Activated CD4-positive, alpha-beta T cell treated with anti-CD3 and anti-CD28 coated beads, Interleukin-2, Interleukin-4, amounts not matched to agents 100 ng/mL and 50 ng/mL, durations not matched to agents 16 hours and 8 hours (primary cell): ENCODE measurements around the gene TPGS1.
"Not testable (repeated sequence)": the region's sequence is repeated elsewhere in the genome, so short reads cannot be mapped to it uniquely, and the experiment has no call there.

Experiments used
- DNase-seq: peaks from one replicate; pipeline ENCODE4 v3.0.0-alpha.2; 2020; ENCODE audit warnings: low spot score

TPGS1 gene

DNA sequence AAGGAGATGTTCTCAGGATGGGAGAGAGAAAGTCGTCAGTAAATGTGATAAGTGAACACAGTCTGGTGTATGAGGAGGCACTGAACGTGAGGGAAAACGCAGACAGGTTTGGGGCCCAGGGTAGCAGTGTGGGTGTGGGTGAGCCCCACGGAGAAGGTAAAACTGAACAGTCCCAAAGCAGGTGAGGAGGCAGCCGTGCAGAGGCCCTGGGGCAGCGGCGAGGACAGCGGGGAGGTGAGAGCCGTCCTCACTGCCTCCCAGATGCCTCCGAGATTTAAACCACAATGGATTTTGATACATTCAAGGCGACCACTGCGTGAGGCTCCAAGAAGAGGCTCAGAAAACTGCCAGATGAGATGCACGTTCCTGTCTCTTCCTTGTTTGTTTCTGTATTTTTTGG lies 31.9 kb upstream of the TPGS1 start:
- DNase-seq: no peak

GRCh38 chr19:478236-478903 lies 28.9 kb upstream of the TPGS1 start:
- DNase-seq: no peak

GRCh38 chr19:478976-479375 lies 28.3 kb upstream of the TPGS1 start:
- DNase-seq: no peak

DNA sequence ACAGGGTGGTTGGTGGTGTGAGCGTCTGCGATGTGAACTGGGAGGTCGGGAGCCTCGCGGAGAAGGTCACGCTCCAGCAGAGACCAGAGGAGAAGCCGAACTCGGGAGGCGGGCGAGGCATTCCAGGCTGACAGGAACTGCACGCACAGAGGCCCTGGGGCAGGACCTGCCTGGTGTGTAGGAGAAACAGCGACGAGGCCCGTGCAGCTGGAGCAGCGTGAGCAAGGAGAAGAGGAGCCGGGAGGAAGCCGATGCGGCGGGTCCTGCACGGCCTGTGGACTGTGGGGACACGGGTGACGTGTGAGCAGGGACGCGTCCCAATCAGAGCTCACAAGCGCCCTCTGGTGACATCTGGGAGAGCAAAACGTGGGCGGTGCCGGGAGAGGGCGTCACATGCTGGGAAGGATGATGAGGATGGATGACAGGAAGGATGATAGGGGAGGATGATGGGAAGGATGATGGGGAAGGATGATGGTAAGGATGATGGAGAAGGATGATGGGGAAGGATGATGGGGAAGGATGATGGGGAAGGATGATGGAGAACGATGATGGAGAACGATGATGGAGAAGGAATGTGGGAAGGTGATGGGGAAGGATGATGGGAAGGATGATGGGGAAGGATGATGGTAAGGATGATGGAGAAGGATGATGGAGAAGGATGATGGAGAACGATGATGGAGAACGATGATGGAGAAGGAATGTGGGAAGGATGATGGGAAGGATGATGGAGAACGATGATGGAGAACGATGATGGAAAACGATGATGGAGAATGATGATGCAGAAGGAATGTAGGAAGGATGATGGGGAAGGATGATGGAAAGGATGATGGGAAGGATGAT lies 27.1 kb upstream of the TPGS1 start:
- no peak for DNase-seq

GRCh38 chr19:481100-481499 lies 26.2 kb upstream of the TPGS1 start:
- DNase-seq: not testable (repeated sequence)

GRCh38 chr19:482186-483041 lies 24.9 kb upstream of the TPGS1 start:
- no peak for DNase-seq

DNA sequence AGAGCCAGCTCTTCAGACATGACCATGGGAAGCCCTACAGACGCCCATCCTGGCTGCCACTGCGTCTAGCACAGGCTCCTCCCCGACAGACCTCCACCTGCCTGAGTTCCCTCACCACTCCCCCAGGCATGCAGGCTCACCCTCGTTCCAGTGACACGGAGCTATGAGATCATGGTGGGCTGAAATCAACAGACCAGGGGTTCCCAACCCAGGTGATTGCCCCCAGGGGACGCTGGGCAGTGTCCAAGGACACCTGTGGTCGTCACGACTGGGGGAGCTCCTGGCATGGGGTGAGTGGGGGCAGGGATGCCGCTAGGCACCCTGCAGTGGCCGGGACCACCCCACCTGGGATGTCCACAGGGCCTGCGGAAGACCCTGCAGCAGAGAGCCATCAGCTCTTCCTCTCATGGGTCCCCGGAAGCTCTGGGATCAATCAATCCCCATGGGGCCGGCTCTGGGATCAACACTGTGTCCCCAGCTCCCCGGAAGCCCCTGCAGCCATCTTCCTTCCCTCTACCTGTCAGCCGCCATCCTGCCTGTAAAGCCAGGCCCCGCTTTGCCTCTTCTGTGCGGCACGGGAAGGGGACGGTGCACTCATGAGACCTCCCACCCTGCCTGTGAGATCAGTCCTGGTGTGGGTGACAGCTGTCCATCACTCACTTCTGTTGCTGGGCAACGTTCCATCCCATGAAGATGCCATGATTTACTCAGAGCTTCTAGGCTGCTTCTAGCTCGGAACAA lies 23.8 kb upstream of the TPGS1 start:
- no peak for DNase-seq

- DNase-seq: no peak
These were observed 22.8 kb upstream of the TPGS1 start for GRCh38 chr19:484494-484893.

- no peak for DNase-seq
These were observed 22.2 kb upstream of the TPGS1 start for GRCh38 chr19:485077-485476.

DNA sequence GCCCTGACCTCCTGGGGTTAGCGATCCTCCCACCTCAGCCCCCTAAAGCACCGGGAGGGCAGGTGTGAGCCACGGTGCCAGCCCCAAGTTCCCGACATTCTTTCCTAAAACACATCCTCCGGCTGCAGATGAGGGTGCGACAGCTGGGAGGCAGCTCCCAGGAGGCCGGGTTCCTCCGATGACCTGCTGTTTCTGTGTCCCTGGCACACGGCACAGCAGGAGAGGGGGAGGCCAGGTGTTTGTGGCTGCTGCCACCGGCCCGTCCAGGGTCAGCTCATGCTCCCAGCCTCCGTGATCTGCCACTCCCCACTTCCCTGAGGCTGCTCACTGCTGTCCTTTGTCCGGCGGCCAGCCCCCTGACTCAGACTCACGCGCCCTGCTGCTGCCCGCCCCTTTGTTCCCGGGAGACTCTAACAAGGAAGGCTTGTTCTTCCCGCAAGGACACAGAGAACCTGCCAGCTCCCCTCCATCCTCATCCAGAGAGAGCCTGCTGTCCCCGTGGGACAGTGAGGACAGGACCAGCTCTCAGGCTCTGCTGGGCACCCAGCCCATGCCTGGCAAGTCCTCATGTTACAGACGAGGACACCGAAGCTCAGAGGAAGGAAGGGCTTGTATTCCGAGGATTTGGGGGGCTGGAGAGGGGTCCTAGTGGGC lies 21.6 kb upstream of the TPGS1 start:
- DNase-seq: no peak

DNA sequence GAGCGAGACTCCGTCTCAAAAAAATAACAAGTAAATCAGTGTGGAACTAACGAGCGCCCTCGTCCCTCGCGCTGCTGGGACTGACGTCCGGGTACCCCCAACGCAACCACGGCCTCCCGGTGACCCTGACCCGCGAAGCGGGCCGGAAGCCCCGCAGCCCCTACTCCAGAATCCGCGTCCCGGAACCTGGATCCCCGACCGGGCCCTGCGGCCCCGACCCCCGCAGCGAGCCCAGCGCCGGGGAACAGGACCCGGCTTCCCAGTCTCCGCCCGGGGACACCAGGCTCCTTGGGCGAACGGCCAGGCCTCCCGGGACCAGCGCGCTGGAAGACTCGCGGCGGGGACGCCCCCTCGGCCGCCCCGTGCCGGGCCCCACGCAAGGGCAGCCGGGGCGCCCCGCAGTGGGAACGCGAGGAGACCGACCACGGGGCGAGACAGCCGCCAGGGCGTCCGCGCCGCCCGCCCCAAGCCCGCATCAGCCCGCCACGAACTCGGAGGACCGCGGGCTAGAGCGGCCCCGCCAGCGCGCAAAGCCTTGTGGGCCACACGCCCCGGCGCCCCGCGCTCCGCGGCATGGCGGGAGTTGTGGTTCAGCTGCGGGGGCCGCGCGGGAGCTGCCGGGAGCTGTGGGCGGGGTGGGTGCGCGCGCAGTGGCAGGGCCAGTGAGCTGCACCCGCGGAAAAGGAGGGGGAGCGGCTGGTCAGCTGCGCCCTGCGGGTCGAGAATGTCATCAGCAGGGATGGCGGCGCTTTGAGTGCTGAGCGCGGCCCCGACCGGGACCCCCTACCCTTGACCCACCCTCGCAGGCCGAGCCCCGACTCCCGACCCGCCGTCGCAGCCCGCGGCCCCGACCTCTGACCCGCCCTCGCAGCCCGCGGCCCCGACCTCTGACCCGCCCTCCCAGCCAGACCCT lies 18.5 kb upstream of the TPGS1 start:
- DNase-seq: peak; percentile 93

DNA sequence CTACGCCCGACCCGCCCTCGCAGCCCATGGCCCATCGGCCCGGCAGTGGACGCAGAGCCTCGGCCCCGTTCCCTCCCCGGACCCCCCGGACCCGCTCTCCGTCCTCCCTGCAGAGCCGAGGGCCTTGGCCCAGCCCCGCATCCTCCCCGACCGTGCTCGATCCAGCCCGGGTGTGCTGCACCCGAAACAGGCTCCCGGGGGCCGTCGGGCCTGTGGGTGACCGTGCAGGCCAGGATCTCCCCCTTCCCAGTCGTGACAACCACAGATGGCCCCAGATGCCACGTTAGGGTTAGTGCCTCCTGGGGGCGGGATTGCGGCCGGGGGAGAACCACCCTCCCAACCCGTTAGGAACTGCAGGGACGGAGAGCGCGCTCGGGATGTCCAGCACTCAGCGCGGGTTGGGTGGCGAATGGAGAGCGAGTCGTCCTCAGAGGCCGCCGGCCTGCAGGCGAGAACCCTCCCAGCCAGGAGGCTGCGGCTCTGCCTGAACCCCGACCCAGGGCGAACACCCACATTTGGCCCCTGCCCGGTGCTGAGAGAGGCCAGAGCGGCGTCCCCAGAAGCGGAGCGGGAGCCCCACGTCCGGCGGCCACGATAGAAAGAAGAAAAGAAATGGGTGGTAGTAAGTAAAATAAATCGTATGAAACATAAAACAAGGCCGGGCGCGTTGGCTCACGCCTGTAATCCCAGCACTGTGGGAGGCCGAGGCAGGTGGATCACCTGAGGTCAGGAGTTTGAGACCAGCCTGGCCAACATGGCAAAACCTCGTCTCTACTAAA lies 17.7 kb upstream of the TPGS1 start:
- DNase-seq: no peak

DNA sequence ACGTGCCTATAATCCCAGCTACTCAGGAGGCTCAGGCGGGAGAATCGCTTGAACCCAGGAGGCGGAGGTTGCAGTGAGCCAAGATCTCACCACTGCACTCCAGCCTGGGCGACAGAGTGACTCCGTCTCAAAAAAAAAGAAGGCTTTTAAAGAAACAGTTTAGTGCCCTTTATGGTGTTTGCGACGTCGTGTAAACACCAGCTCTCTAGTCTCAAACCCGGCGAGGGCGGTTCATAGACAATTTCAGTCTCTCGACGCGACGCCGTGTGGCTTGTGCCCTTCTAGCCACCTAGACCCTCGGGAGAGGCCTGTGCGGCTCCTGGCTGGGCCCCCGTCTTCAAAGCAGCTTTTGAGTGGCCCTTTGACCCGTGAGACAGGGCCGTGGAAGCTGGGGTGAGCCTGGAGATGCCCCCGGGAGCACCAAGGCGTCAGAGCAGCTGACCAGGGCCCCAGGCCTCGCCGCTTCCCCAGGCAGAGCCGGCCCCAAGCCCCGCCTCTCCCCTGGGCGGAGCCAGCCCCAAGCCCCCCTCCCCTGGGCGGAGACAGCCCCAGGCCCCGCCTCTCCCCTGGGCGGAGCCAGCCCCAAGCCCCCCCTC lies 16.1 kb upstream of the TPGS1 start:
- DNase-seq: no peak

DNA sequence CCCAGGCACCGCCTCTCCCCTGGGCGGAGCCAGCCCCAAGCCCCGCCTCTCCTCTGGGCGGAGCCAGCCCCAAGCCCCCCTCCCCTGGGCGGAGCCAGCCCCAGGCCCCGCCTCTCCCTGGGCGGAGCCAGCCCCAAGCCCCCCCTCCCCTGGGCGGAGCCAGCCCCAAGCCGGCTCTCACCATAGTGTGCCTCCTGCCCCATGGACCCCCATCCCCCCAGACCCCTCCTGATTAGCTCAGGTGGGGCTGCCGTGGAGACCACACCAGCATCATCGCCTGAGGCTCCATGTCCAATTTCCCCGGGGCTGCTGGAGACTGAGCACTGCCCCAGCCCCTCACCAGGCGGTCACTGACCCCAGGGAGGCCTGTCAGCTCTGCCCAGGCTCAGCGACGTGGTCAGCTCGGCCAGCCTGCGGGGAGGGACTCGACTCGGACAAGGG lies 15.2 kb upstream of the TPGS1 start:
- no peak for DNase-seq

- no peak for DNase-seq
These were observed 13.7 kb upstream of the TPGS1 start for GRCh38 chr19:493391-494170.

- no peak for DNase-seq
These were observed 12.9 kb upstream of the TPGS1 start for GRCh38 chr19:494171-495080.

- no peak for DNase-seq
These were observed 12.3 kb upstream of the TPGS1 start for GRCh38 chr19:495081-495401.
